Suppressor macrophage treated with lipopolysaccharide for 4 hours (primary cell): ENCODE measurements around the gene THADA.
A peak's percentile ranks its signal among the peaks of the same experiment; 100 is the strongest.

ENCODE experiments used
- DNase-seq: peaks from one replicate; pipeline ENCODE4 v3.0.0-alpha.2; 2020

The THADA gene

DNA sequence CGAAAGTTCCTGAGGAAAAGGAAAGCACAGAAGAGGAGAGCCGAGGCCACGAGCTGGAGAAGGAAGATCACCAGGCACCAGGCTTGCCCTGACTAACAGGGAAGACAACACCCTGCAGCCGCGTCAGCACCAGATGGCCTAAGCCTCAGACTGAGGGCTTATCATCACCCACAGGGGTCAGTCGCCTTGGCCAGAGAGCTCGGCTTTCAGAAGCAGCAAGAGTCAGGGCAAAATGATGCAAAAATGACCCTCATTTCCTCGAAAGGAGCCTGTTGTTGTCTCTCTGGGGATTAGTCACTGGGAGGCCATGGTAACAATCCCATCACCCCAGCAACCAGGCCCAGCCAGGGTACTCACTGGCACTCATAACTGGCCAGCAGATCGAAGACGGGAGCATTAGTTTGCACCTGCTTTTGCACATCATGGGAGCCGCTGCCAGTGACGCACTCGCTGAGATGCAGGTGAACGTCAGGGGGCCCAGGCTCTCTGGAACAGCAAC, 326.7 kb downstream of the THADA start:
- DNase-seq, result peak; percentile 94

DNA sequence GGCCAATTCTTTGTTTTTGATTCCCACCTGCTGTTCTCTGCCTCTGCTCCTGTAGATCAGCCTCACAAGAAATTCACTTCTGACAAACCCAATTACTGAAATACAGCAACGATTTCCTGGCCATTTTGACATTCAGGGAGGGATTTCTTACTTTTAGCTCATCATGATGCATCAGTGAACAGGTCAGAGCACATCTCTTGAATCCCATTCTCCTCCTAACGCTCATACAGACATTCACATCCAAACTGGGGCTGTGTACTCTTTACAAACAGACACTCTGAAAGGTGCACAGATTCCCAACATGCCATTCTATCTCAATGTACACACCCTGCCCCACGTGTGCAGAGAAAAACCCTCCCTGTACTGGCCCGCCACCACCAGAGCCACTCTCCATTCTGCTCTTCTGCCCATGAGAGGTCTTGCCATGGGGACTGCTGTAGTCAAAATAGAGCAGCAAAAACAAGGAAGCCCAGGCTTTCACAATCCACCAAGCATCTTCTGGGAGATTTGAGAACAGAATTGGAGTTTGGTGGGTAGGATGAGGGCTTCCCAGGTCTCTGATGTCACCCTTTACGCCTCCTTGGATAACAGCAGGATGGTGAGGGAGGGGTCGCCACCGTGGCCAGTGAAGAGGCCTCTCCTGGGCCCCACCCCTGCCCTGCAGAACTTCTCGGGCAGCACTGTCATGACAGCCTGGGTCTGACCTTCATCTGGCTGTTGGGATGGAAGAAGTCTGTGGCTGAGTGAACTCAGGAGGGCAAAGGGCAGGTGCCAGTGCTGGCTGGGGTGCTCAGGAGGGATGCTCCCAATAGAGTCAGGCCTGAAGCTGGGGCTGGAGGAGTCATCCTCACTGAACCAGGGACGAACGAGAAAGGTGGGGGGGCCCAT, 327.5 kb downstream of the THADA start:
- DNase-seq, result peak; percentile 60

DNA sequence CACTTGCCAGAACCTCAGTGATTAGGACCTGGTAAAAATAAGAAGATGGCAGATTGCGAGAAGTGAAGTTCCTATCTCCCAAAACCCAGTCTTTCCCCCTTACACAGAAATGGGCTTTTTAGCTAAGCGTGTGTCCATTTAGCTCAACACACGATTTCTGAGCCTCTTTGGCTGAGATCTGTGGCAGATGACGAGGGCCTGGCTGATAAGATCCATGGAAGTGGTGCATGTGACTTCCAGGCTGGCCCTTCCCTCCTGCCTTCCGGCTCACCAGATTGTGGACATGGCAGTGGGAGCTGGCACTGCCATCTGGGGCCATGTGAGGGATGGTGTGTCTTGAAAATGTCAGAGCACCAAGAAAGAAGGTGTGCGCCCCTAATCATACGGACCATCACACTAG, 328.5 kb downstream of the THADA start:
- no peak for DNase-seq

DNA sequence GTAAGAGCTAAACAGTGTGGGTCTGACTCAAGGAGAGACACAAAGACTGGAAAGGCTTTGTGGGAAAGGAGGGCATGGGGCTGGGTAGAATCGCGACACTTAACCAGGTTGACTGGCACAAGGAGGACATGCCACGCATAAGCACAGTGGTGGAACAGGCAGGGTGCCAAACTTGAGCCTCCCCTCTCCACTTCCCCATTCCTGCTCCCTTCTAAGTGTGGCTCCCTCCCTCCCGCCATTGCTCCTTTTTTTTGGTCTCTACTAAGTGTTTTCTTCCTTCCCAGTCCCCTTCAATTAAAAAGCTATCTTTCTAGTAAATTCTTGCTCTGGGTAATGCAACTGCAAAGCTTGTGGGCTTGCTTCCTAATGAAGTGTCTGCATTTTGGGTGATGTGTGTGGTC, 329.1 kb downstream of the THADA start:
- DNase-seq, result peak; percentile 62

DNA sequence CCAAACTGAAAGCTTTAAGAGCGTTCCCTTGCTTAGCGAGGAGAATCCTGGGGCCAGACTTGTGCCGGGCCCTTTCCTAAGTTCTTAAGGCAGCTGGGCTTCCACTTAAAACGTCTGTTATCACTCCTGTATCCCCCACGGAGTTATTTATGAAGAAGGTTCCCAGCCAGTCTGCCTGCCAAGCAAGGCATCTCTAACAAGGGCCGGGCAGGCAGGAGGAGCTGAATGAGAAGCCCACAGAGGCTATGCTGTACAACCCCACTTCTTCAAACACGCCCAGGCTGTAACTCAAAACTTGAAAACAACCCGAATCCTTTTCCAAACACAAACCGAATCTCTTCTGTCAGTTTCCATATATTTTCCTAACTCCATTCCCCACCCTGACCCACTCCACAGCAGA, 330.4 kb downstream of the THADA start:
- no peak for DNase-seq

DNA sequence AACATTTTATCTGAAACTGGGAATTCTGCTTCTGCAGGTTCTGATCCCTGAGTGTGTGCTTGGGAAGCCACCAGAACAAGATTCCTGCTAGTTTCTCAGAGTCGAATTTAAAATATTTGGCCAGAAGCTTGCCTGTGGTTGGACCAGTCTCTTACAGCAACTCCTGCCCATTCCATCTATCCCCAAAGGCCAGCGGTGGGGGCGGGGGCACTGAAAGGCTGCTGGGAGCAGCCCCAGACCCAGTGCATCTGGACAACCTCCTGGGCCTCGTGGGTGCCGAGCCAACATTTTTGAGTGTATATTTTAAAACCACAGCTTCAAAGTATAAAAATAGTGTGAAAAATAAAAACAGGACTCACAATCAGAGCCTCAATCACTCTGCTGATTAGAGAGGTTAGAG, 330.8 kb downstream of the THADA start:
- DNase-seq, result no peak

DNA sequence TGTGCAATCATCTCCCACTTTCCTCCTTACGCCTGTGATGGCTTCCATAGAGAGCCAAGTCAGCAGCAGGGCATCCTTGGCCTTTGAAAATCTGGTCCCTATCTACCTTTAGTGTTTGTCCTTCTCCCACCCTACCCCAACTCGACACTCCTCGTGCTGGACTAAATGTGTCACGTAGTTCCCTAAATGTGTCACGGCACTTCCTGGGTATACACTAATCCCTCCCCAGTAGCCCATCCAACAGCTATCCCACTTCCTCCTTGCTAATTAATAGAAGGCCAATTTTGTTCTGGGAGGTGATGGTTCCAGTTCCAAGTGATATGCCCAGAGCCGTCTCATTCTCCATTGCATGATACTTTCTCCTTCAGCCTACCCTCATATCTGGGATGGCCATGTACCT, 332.9 kb downstream of the THADA start:
- peak; percentile 41 for DNase-seq

DNA sequence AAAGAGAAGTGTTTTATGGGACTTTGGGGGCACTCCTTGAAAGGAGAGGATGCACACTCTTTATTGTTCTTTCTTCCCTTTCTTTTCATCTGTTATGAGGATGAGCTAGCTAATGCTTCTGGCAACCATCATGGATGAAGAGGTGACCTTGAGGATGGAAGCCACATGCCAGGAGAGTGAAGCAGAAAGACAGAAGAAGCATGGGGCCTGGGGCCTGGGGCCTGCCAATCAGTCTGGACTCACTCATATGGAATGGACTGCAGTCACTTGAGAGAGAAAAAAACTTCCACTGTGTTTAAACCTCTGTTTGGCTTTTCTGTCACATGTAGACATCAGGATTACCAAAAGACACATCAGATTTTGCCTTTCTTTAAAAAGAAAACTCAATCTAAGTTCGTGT, 333.6 kb downstream of the THADA start:
- no peak for DNase-seq

DNA sequence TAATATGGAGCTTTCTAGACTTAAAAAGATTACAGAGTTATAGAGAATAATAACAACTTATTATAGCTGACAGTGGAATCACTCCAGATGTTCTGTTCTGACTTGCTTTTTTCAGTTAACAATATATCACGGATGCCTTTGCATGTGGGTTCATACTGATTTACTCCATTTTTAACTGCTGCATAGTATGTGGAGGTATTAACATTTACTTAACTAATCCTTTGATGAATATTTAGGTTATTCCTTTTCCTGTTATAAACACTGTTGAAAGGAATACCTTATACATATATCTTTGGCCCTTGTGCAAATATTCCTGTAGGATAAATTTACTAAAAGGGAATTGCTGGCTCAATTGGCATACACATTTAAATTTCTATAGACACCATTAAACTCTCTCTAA, 336.3 kb downstream of the THADA start:
- DNase-seq, result no peak

DNA sequence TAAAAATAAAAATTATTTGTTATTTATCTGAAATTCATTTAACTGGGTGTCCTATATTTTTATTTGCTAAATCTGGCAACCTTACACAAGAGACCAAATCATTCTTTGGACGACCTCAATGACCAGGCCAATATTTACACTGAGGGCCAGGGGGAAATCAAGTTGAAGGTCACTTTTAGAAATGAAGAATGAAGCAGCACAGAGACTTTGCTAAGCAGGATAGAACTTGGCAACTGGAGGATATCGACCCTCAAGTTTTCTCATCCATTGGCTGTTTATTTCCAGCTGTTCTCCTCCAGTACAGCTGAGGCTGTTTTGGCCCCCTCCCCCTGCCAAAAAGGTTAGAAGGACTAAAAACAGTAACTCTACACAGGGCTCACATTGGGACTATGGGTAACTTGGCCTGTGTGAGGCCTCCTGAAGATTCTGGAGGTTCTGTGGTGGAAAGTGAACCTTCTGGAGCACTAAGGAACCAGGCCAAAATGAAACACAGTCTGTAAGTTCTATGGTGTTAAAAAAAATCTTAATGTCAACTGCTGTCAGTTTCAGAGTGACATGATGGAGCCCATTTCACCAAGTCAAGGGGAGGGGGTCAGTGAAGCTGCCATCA, 337.2 kb downstream of the THADA start:
- DNase-seq, result no peak

DNA sequence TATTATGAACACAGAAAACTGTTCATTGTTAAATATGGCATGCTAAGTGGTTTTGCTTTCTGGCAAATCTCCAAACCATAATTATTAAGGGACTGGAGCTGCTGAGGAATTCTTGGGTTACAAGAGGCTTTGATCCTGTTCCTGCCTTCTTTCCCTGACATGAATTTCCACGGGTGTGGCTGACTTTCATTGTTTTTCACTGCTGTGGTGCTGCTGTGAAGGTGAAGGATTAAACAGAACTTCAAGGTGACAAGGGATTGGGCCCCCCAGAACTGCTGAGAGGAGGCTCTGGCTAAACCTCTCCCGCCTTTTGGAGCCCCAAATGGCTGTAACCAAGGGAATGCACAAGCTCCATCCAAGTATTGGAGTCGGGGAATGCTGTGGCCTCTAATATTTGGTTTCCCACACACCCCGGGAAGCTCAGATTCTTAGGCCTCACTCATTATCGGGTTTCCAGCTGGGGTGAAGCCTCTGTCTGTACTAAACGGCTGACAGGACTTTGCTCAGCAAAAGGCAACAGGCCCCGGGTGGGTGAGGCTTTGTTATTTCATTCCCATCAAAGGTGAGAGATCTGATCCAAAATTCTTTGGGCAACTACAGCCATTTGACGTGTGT, 340.4 kb downstream of the THADA start:
- no peak for DNase-seq

DNA sequence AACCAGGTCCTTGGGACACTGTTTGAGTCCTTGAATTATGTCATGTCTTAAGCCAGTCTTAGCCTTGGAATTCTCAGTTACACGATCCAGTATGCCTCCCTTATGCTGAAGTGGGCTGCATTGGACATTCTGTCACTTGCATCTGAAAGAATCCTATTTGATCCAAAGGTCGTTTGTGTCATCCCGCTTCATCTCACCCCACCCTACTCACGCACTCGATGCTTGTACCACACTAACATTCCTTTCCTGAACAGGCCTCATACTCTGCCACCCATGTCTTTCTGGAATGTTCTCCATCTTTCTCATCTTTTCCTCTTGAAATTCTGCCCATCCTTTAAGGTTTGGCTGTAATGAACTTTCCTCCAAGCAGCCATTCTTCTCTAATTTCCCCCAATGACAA, 341.5 kb downstream of the THADA start:
- no peak for DNase-seq

DNA sequence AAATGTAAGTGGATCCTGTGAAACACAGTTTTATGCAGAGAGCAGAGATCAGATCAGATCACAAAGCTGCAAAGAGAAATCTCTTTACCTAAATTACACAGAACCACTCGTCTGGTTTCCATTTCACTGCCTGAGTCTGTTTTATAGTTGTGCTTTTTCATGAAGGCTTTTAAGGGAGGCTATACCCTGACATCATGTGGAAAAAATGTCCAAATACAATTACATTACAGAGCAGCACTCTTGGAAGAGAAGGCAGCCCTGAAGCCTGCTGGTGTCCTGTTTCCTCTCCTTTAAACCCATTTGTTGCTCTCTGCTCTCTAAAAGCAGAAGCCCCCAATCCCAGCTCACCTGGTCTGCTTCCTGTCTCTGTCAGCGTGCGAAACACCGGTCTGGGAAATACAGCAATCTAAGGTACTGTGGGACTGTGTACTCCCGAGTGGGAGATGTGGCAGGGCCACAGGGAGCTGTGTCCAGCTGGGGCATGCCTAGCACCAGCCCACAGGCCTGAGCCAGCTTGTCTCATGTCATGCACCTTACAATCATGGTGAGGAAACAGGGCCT, 344.6 kb downstream of the THADA start:
- no peak for DNase-seq

DNA sequence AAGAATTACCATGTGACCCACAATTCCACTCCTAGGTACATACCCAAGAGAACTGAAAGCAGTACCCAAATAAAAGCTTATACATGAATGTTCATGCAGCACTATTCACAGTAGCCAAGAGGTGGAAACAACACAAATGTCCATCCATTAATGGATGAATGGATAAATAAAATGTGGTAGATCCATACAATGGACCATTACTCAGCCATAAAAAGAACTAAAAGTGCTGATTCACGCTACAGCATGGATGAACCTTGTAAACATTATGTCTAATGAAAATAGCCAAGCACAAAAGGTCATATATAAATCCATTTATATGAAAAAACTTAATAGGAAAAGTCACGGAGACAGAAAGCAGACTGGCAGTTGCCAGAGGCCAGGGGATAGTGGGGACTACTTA, 345.8 kb downstream of the THADA start:
- no peak for DNase-seq

DNA sequence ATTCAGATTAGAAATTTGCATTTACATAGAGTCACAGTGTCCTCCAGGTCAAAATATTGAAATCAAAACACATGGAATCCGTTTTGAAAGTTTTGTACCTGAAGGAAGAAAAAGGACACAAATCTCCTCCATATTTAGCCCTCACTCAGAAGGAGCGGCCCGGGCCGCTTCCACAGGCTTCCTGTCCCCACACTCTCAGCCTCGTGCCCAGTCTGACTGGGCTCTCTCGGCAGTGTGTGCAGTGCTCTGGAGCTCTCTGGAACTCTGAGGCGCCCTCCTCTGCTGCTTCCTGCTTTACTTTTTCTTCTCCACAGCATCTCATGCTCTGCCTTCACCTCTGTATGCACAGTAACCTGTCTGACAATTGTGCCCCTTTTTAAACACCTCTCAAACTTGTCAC, 347.2 kb downstream of the THADA start:
- DNase-seq, result no peak

DNA sequence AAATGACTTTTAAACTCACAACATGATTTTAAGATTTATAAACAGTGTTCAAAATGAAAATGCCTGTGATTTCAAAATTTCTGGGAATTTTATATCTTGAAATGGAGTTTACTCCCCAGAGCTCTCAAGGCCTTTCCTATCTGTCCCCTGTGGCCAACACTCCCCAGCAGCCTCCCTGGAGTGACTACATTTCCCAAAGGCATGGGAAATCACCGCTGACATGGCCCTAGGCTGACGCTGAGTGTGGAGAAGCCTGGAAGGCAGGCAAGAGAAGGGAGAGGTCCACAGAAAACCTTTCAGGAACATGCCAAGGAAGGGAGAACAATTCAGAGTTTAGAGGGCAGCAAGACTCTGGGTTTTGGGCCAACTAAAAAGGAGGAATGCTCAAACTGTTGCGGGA, 349.2 kb downstream of the THADA start:
- DNase-seq, result no peak

DNA sequence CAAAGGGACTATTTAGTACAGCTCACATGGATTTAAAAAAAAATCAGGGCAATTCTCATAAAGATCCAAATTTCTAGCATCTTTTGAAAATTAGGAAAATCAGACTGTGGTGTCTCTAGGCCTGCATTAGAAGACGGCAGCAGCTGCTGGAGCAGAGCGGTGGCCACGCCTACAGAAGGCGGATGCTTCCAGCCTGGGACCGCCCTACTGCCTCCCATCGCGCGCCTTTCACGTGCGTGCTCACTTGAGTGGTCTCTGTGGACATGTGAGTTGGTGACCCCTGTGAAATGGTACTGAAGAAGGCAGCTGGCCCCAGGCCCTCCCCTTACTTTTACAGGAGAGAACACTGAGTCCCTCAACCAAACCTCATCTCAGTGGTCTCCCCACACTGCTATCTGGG, 354.3 kb downstream of the THADA start:
- DNase-seq, result no peak

DNA sequence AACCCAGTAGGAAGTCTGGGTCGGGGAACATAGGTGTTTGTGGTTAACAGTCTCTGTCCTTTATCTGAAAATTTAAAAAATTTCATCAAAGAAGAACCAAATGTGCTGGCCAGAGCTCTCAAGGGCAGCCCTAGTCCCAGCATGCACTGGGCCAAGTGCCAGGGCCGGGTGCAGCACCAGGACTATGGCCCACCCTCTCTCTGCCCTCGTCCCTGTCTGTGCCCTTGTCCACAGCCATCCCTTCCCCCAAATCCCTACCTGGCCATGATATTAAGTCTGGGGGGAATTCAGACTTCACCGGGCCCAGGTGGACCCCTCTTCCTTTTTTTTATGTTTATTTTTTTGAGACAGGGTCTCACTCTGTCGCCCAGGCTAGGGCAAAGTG, 355.1 kb downstream of the THADA start:
- DNase-seq, result no peak

DNA sequence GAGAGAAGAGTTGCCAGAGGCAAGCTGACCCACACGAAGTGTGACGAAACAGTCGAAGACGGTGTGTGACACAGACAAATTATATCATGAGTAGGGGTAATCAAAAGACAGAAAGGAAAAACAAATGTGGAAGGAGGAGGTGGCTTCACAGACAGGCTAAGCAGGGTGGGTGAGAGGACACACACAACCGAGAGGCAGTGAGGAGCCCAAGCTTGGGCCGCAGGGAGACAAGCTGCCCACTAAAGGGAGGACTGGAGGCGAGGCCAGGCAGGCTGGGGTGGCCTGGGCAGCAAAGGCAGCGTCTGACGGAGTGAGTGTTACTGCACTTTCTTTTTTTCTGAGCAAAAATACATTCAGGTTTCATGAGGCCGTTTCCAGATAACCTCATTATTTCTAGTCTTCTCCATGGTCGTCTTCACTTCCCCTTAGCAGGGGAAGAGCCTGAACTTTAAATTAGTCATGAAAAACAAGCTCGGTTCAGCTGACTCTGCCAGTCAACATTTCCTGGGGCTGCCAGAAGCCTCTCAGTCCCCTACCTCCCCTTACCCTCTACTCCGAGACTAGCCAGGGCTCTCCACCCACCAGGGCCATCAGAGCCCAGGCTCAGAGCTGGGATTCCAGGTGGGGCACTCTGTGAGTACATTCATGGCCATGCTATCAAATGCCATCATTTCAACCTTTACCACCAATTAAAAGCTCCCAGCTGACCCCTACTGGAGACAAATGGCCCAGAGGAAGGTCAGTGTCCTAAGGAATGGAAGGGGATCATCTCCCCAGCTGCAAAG, 355.7 kb downstream of the THADA start:
- peak; percentile 85 for DNase-seq

DNA sequence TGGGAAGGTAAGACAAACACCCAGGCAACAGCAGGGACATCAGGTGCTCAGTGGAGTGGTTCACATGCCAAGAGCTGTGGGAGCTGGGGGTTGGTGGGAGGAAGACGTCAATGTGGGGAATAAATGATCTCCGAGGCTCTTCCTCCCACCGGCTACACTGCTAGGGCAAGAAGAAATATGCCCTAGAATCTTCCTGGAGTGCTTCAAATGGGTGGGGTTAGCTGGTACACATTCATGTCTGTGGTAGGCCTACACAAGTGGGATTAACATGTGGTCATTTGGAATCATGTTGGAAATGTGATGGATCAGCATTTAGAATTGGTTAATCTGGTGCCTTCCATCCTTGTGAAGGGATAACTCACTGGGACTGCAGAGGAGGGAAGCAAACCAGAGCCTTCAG, 357.0 kb downstream of the THADA start:
- no peak for DNase-seq

DNA sequence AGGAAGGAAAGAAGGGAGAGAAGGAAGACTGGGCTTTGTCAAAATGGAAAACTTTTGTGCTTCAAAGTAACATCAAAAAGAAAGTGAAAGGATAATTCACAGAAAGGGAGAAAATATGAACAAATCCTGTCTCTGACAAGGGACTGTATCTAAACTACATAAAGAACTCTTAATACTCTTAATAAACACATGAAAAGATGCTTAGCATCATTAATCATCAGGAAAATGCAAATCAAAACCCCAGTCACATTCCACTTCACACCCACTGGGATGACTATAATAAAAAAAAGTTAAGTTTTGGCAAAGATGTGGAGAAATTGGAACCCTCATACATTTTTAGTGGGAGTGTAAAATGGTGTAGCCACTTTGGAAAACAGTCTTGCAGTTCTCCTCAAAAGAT, 357.7 kb downstream of the THADA start:
- DNase-seq, result peak; percentile 24

DNA sequence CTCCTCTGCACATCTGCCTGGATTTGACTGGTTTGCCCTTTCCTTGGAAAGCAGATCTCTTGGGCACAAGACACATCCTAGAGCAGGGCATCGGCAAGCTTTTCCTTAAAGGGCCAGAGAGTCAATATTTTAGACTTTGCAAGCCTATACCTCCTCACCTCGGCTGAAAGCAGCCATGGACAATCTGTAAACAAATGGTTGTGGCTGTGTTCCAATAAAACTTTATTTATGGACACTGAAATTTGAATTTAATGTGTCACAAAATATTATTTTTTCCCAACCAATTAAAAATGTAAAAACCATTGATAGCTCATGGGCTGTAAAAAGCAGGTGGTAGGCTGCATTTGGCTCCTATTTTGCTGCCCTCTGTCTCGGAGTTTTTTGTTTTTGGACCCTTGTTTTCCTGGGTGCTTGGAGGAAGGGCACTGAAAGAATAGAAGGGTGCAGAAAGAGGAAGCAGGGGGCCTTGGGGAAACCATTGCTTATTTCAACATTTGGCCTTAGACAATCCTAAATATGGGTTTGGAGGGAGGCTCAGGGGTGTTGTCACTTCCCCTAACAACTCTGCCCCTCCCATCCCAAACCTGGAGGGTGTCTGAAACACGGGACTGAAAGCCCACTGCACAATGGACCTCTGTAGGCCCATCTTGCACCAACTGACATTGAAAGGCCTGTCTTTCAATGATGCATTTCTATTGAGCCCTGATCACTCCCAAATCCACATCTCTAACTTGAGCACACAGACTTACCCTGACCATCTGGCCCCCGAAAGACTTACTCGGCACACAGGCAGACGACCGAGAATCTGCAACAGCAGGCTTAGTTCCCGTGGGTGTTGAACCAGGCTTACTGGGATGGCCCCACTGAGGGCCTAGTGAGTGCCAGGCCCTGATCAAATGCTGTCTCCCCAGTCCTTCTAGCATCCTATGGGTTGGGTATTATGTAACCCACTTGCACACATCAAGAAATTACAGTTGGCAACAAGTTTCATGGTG, 362.3 kb downstream of the THADA start:
- DNase-seq, result peak; percentile 62
